Liver (tissue), 9 donors: Measurements from ENCODE around the gene GRK2. TPM values are rescaled to one million over a fixed set of nuclear protein-coding genes. Genes with fewer than 3 reads are reported as not detected.
A peak's percentile ranks its signal among the peaks of the same experiment; 100 is the strongest.

Experiments
- DNase-seq: peaks from one replicate; pipeline ENCODE4 v3.0.0-alpha.2; 2017; ENCODE audit warnings: low spot score
- H3K27ac ChIP-seq, 2 donors: one replicate each; pipeline ENCODE4 v1.7.0; 2013; ENCODE audit warnings: inconsistent platforms in 2 of 2, low read length in 2 of 2, control low read depth in 1 of 2, low read depth in 1 of 2, mild to moderate bottlenecking in 1 of 2
- H3K27me3 ChIP-seq, 4 donors: one replicate each; pipeline versions ENCODE4 v1.6.1 to v1.7.0; 2013; ENCODE audit warnings: low read length in 3 of 4, inconsistent platforms in 1 of 4, mild to moderate bottlenecking in 1 of 4, moderate library complexity in 1 of 4; ENCODE audit not compliant: control insufficient read depth in 4 of 4, insufficient read depth in 4 of 4
- H3K36me3 ChIP-seq, 4 donors: one replicate each; pipeline versions ENCODE4 v1.6.1 to v1.7.0; 2013; ENCODE audit warnings: low read length in 3 of 4, mild to moderate bottlenecking in 3 of 4, low read depth in 1 of 4, moderate library complexity in 1 of 4; ENCODE audit not compliant: control insufficient read depth in 4 of 4, insufficient read depth in 3 of 4
- H3K4me1 ChIP-seq, 4 donors: one replicate each; pipeline versions ENCODE4 v1.6.1 to v1.7.0; 2013; ENCODE audit warnings: low read length in 3 of 4, mild to moderate bottlenecking in 3 of 4, moderate library complexity in 1 of 4; ENCODE audit not compliant: control insufficient read depth in 4 of 4, insufficient read depth in 4 of 4
- H3K4me3 ChIP-seq, 3 donors: one replicate each; pipeline versions ENCODE4 v1.6.1 to v1.7.0; 2013; ENCODE audit warnings: low read length in 3 of 3, control low read depth in 1 of 3, low read depth in 1 of 3, mild to moderate bottlenecking in 1 of 3
- H3K9ac ChIP-seq, 2 donors: one replicate each; pipeline ENCODE4 v1.7.0; 2013; ENCODE audit warnings: low read length in 2 of 2, mild to moderate bottlenecking in 2 of 2, moderate library complexity in 2 of 2, control low read depth in 1 of 2, low read depth in 1 of 2
- H3K9me3 ChIP-seq, 4 donors: one replicate each; pipeline versions ENCODE4 v1.6.1 to v1.7.0; 2013; ENCODE audit warnings: low read length in 3 of 4; ENCODE audit not compliant: control insufficient read depth in 4 of 4
- EGR1 ChIP-seq, 2 donors: IDR thresholded peaks; 2 replicates each; pipeline ENCODE4 v1.6.1; 2016 to 2018; ENCODE audit warnings: antibody characterized with exemption in 2 of 2, low read depth in 2 of 2
- FOXA1 ChIP-seq: IDR thresholded peaks from 2 replicates; pipeline ENCODE4 v1.6.1; 2016; ENCODE audit warnings: antibody characterized with exemption
- FOXA2 ChIP-seq: IDR thresholded peaks from 2 replicates; pipeline ENCODE4 v1.6.1; 2016; ENCODE audit warnings: antibody characterized with exemption
- GABPA ChIP-seq, 2 donors: IDR thresholded peaks in 1 of 2; conservative IDR thresholded peaks in 1 of 2; 2 replicates each; pipeline ENCODE4 v1.6.1; 2016; ENCODE audit warnings: antibody characterized with exemption in 2 of 2, mild to moderate bottlenecking in 1 of 2, moderate library complexity in 1 of 2
- HNF4A ChIP-seq, 2 donors: conservative IDR thresholded peaks; 2 replicates each; pipeline ENCODE4 v1.6.1; 2016; ENCODE audit warnings: antibody characterized with exemption in 2 of 2, mild to moderate bottlenecking in 2 of 2
- HNF4G ChIP-seq: IDR thresholded peaks from 2 replicates; pipeline ENCODE4 v1.6.1; 2016; ENCODE audit warnings: antibody characterized with exemption
- JUND ChIP-seq, 2 donors: IDR thresholded peaks; 2 replicates each; pipeline ENCODE4 v1.6.1; 2016; ENCODE audit warnings: antibody characterized with exemption in 2 of 2
- NR2F2 ChIP-seq: IDR thresholded peaks from 2 replicates; pipeline ENCODE4 v1.6.1; 2016; ENCODE audit warnings: antibody characterized with exemption
- RAD21 ChIP-seq, 2 donors: IDR thresholded peaks; 2 replicates each; pipeline ENCODE4 v1.6.1; 2016; ENCODE audit warnings: antibody characterized with exemption in 2 of 2, mild to moderate bottlenecking in 2 of 2
- RXRA ChIP-seq, 2 donors: IDR thresholded peaks; 2 replicates each; pipeline ENCODE4 v1.6.1; 2017 to 2018; ENCODE audit warnings: antibody characterized with exemption in 2 of 2, mild to moderate bottlenecking in 1 of 2
- SP1 ChIP-seq: IDR thresholded peaks from 2 replicates; pipeline ENCODE4 v1.6.1; 2018; ENCODE audit warnings: antibody characterized with exemption, mild to moderate bottlenecking
- TAF1 ChIP-seq: conservative IDR thresholded peaks from 2 replicates; pipeline ENCODE4 v1.6.1; 2016; ENCODE audit warnings: antibody characterized with exemption, mild to moderate bottlenecking
- YY1 ChIP-seq: IDR thresholded peaks from 2 replicates; pipeline ENCODE4 v1.6.1; 2016; ENCODE audit warnings: antibody characterized with exemption, mild to moderate bottlenecking
- WGBS: extraction: QIAGEN DNeasy Blood & Tissue Kit; methylation state at CpG from one replicate; pipeline ENCODE4 v1.1.7; 2013; 5-methylcytosine and 5-hydroxymethylcytosine counted together
- polyA plus RNA-seq, 2 donors: library from polyadenylated mRNA; stranded (reverse) in 1 of 2; unstranded in 1 of 2; fragments of 200-250 nt in 1 of 2; fragments of >200 nt in 1 of 2; fragmentation: Nextera tagmentation in 1 of 2; extraction: Ambion mirVana in 1 of 2; gene quantifications; one replicate each; pipeline versions ENCODE4 v1.2.1 to v1.2.3, GENCODE V29; 2013 to 2015
- total RNA-seq, 2 donors: library from RNA; depleted of rRNA; stranded (reverse); fragments of >200 nt; gene quantifications; one replicate each; pipeline ENCODE4 v1.2.3, GENCODE V29; 2014
- TF ChIP-seq, protein P1 (sequence below): fragments of 150-350 bp; IDR thresholded peaks from 2 replicates; pipeline ENCODE4 v1.5.1; 2017; ENCODE audit warnings: improper control_type of control experiment, low read depth, low read length; ENCODE audit not compliant: missing input control
- TF ChIP-seq, protein P2 (sequence below): IDR thresholded peaks from 2 replicates; pipeline ENCODE4 v1.6.1; 2016; ENCODE audit warnings: antibody characterized with exemption
- TF ChIP-seq, protein P3 (sequence below): IDR thresholded peaks from 2 replicates; pipeline ENCODE4 v1.6.1; 2016; ENCODE audit warnings: antibody characterized with exemption, mild to moderate bottlenecking
- TF ChIP-seq, protein P4 (sequence below): IDR thresholded peaks from 2 replicates; pipeline ENCODE4 v1.6.1; 2016; ENCODE audit warnings: antibody characterized with exemption
- donor health status: healthy.
- donor health status: healthy.
- donor health status: healthy.
- donor health status: healthy.
- donor health status: healthy.

The GRK2 gene
- total and polyA plus RNA-seq, 4 donors: 13.4 to 41.4 (median 31.7) TPM

DNA sequence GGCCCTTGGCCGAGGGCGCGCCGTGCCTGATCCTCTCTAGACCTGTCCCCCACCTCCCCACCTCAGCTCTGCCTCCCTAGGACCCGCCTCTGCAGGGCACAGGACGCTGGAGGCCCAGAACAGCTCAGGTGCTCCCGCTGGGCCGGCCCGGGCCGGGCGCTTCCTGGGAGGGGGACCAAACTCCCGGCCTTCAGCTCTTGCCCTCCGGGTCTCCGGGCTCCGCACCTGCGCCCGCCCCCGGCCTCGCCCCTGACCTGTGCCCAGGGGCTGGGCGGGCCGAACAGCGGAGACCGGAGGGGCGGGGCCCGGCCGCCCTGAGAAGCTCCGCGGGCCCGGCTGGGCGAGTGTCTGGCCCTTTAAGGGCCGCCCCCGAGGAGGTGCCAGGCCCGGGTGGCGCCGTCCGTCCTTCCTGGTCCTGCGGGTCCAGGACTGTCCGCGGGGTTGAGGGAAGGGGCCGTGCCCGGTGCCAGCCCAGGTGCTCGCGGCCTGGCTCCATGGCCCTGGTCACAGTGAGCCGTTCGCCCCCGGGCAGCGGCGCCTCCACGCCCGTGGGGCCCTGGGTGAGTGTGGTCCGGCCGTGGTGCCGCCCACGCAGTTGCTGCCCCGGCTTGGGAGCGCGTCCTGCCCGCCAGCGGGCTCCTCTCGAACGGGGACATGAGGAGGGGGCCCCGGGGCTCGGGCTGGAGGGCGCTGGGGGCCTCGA, 37.0 kb downstream of the GRK2 start, which contains the start of gene SSH3:
TSS of gene SSH3 (plus strand) at position 399 of the 703 bp plus-strand sequence. CDS start at position 495, 96 bp downstream.
- 1% methylated on average over 65 of the region's 65 CpGs for WGBS
- Histone ChIP-seq H3K4me3 (peak within 1 kb of the TSS; percentile 71 to 88 (median 83)), H3K9me3 (no peaks in the 10 kb centered on the region), H3K27me3 (no peaks in the 10 kb centered on the region), H3K27ac (peak within 1 kb of the TSS; percentile 74 to 75), H3K36me3 (peaks cover 6 to 21% (median 8%) of the 10 kb centered on the region in 4 donors), H3K9ac (peak within 1 kb of the TSS; percentile 58 to 62), H3K4me1 (peaks cover 13 to 35% (median 20%) of the 10 kb centered on the region in 4 donors)
- peak; percentile 64 for DNase-seq
- TF ChIP-seq JUND (IDR thresholded peaks at IDR 0.05) (no peak), RAD21 (IDR thresholded peaks at IDR 0.05) (peak in 1 of 2 donors; percentile 12), FOXA1 (no peak), SP1 (no peak), HNF4G (no peak), EGR1 (IDR thresholded peaks at IDR 0.05; ENCODE audit: low read depth in 2 of 2) (peak; percentile 35 to 64), GABPA (IDR thresholded peaks at IDR 0.05 in 1 of 2, conservative IDR thresholded peaks at IDR 0.05 in 1 of 2) (no peak), TAF1 (no peak), YY1 (no peak), NR2F2 (no peak), FOXA2 (no peak), HNF4A (conservative IDR thresholded peaks at IDR 0.05) (peak in 1 of 2 donors; percentile 54), RXRA (IDR thresholded peaks at IDR 0.05) (no peak)
- TF ChIP-seq, protein P1, sequence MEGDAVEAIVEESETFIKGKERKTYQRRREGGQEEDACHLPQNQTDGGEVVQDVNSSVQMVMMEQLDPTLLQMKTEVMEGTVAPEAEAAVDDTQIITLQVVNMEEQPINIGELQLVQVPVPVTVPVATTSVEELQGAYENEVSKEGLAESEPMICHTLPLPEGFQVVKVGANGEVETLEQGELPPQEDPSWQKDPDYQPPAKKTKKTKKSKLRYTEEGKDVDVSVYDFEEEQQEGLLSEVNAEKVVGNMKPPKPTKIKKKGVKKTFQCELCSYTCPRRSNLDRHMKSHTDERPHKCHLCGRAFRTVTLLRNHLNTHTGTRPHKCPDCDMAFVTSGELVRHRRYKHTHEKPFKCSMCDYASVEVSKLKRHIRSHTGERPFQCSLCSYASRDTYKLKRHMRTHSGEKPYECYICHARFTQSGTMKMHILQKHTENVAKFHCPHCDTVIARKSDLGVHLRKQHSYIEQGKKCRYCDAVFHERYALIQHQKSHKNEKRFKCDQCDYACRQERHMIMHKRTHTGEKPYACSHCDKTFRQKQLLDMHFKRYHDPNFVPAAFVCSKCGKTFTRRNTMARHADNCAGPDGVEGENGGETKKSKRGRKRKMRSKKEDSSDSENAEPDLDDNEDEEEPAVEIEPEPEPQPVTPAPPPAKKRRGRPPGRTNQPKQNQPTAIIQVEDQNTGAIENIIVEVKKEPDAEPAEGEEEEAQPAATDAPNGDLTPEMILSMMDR: no peak
- TF ChIP-seq, protein P2, sequence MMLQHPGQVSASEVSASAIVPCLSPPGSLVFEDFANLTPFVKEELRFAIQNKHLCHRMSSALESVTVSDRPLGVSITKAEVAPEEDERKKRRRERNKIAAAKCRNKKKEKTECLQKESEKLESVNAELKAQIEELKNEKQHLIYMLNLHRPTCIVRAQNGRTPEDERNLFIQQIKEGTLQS: no peak

DNA sequence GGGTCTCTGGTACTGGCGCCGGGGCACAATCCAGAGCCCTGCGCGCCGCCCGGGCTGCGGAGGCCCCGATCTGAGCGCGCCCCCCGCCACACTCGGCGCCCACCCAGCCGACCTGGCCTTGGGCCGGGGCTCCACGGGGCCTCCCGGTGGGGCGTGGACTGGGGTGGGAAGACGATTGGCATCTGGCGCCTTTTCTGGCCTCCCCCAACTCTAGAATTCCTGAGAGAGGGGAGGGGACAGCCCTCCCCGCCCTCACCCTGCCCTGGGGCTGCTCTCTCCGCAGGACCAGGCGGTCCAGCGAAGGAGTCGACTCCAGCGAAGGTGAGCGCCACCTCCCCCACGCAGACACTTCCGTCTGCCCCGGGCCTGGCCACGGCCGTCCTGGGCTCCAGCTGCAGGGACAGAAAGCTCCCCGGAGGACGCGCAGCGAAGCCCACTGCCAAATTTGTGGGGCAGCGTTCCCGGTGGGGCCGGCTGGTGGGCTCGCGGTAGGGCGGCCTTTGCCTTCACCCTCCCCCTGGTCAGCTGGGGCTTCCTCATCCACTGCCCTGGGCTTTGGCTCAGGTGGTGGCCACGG, 37.6 kb downstream of the GRK2 start:
- H3K4me1 ChIP-seq: peaks cover 13 to 35% (median 20%) of the 10 kb centered on the region in 4 donors
- peak overlapping the region in 1 of 2 donors; percentile 43 for H3K27ac ChIP-seq
- peak overlapping the region in 1 of 2 donors; percentile 50 for H3K9ac ChIP-seq
- no peaks in the 10 kb centered on the region for H3K9me3 ChIP-seq
- no peaks in the 10 kb centered on the region for H3K27me3 ChIP-seq
- no peak for TF ChIP-seq SP1
- TF ChIP-seq, protein P3, sequence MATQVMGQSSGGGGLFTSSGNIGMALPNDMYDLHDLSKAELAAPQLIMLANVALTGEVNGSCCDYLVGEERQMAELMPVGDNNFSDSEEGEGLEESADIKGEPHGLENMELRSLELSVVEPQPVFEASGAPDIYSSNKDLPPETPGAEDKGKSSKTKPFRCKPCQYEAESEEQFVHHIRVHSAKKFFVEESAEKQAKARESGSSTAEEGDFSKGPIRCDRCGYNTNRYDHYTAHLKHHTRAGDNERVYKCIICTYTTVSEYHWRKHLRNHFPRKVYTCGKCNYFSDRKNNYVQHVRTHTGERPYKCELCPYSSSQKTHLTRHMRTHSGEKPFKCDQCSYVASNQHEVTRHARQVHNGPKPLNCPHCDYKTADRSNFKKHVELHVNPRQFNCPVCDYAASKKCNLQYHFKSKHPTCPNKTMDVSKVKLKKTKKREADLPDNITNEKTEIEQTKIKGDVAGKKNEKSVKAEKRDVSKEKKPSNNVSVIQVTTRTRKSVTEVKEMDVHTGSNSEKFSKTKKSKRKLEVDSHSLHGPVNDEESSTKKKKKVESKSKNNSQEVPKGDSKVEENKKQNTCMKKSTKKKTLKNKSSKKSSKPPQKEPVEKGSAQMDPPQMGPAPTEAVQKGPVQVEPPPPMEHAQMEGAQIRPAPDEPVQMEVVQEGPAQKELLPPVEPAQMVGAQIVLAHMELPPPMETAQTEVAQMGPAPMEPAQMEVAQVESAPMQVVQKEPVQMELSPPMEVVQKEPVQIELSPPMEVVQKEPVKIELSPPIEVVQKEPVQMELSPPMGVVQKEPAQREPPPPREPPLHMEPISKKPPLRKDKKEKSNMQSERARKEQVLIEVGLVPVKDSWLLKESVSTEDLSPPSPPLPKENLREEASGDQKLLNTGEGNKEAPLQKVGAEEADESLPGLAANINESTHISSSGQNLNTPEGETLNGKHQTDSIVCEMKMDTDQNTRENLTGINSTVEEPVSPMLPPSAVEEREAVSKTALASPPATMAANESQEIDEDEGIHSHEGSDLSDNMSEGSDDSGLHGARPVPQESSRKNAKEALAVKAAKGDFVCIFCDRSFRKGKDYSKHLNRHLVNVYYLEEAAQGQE: no peak
- TF ChIP-seq, protein P2: no peak
- TF ChIP-seq, protein P4, sequence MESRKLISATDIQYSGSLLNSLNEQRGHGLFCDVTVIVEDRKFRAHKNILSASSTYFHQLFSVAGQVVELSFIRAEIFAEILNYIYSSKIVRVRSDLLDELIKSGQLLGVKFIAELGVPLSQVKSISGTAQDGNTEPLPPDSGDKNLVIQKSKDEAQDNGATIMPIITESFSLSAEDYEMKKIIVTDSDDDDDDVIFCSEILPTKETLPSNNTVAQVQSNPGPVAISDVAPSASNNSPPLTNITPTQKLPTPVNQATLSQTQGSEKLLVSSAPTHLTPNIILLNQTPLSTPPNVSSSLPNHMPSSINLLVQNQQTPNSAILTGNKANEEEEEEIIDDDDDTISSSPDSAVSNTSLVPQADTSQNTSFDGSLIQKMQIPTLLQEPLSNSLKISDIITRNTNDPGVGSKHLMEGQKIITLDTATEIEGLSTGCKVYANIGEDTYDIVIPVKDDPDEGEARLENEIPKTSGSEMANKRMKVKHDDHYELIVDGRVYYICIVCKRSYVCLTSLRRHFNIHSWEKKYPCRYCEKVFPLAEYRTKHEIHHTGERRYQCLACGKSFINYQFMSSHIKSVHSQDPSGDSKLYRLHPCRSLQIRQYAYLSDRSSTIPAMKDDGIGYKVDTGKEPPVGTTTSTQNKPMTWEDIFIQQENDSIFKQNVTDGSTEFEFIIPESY: no peak
- TF ChIP-seq FOXA2: no peak
- TF ChIP-seq RXRA (IDR thresholded peaks at IDR 0.05): no peak
- TF ChIP-seq HNF4A (conservative IDR thresholded peaks at IDR 0.05): no peak
- no peak for TF ChIP-seq TAF1
- no peak for TF ChIP-seq JUND (IDR thresholded peaks at IDR 0.05)
- TF ChIP-seq, protein P1: no peak
- TF ChIP-seq EGR1 (IDR thresholded peaks at IDR 0.05; ENCODE audit: low read depth in 2 of 2): no peak
- TF ChIP-seq FOXA1: no peak
- no peak for TF ChIP-seq HNF4G
- peaks cover 8 to 23% (median 10%) of the 10 kb centered on the region in 4 donors for H3K36me3 ChIP-seq
- peak overlapping the region; percentile 70 to 88 (median 83) for H3K4me3 ChIP-seq
- WGBS: 7% methylated on average over 43 of the region's 43 CpGs
- no peak for DNase-seq
